WTC11 (cell line): Measurements from ENCODE around the gene TANGO6. TPM values are rescaled to one million over a fixed set of nuclear protein-coding genes. Genes with fewer than 3 reads are reported as not detected.

Experiments used
- ATAC-seq: fragments of 200-7000 bp; cut with Tn5 transposase; 2 replicates; pipeline ENCODE4 v1.10.0; 2021; ENCODE audit warnings: mild to moderate bottlenecking, moderate library complexity
- CTCF ChIA-PET: fragments of 300-600 bp; sonication (Branson Sonifier 250); formaldehyde crosslinking; loops from one replicate; lab custom pipeline; 2021; ENCODE audit warnings: antibody characterized with exemption; lab: Charles Lee
- POLR2A ChIA-PET: fragments of 350-600 bp; sonication (Branson Sonifier 250); formaldehyde crosslinking; loops from one replicate; lab custom pipeline; 2021; ENCODE audit warnings: antibody characterized with exemption; lab: Charles Lee
- DNase-seq: peaks from one replicate; pipeline ENCODE4 v3.0.0; 2021; ENCODE audit warnings: low spot score
- H3K27ac Mint-ChIP-seq: 2 replicates; pipeline ENCODE4 v1.8.0; 2021; ENCODE audit warnings: mixed read lengths
- H3K27me3 Mint-ChIP-seq: 2 replicates; pipeline ENCODE4 v1.8.0; 2021; ENCODE audit warnings: low read depth, mild to moderate bottlenecking, moderate library complexity, mixed read lengths
- H3K36me3 Mint-ChIP-seq: 2 replicates; pipeline ENCODE4 v1.8.0; 2021; ENCODE audit warnings: mixed read lengths
- H3K4me1 Mint-ChIP-seq: 2 replicates; pipeline ENCODE4 v1.8.0; 2022; ENCODE audit warnings: mixed read lengths
- H3K4me3 Mint-ChIP-seq: 2 replicates; pipeline ENCODE4 v1.8.0; 2021; ENCODE audit warnings: mild to moderate bottlenecking, moderate library complexity, mixed read lengths
- H3K9me3 Mint-ChIP-seq: 2 replicates; pipeline ENCODE4 v1.8.0; 2021; ENCODE audit warnings: mixed read lengths
- ARID4B ChIP-seq: sonication (generic); formaldehyde crosslinking; IDR thresholded peaks from 2 replicates; pipeline ENCODE4 v1.8.0; 2023; ENCODE audit warnings: missing genetic modification reagents, mild to moderate bottlenecking, borderline replicate concordance
- ATF3 ChIP-seq: sonication (generic); formaldehyde crosslinking; conservative IDR thresholded peaks from 2 replicates; pipeline ENCODE4 v1.8.1; 2022; ENCODE audit warnings: mild to moderate bottlenecking, missing genetic modification reagents
- ESRRA ChIP-seq: sonication (generic); formaldehyde crosslinking; IDR thresholded peaks from 2 replicates; pipeline ENCODE4 v1.8.1; 2022; ENCODE audit warnings: mild to moderate bottlenecking, missing genetic modification reagents, borderline replicate concordance
- GTF2I ChIP-seq: fragments of 250-450 bp; sonication (Bioruptor Pico); conservative IDR thresholded peaks from 2 replicates; pipeline ENCODE4 v1.4.0; 2021; ENCODE audit warnings: mild to moderate bottlenecking
- HMGA2 ChIP-seq: fragments of 250-450 bp; sonication (Bioruptor Pico); IDR thresholded peaks from 2 replicates; pipeline ENCODE4 v1.4.0; 2021; ENCODE audit warnings: mild to moderate bottlenecking, moderate library complexity
- KAT7 ChIP-seq: sonication (generic); formaldehyde crosslinking; IDR thresholded peaks from 2 replicates; pipeline ENCODE4 v1.8.1; 2023; ENCODE audit warnings: missing genetic modification reagents, mild to moderate bottlenecking, borderline replicate concordance
- MXD4 ChIP-seq: fragments of 250-450 bp; sonication (Bioruptor Pico); IDR thresholded peaks from 2 replicates; pipeline ENCODE4 v1.8.0; 2021; ENCODE audit warnings: mild to moderate bottlenecking, moderate library complexity, borderline replicate concordance
- NFATC4 ChIP-seq: fragments of 250-450 bp; sonication (Bioruptor Pico); IDR thresholded peaks from 2 replicates; pipeline ENCODE4 v1.9.0; 2021; ENCODE audit warnings: mild to moderate bottlenecking
- NFYB ChIP-seq: sonication (generic); formaldehyde crosslinking; conservative IDR thresholded peaks from 2 replicates; pipeline ENCODE4 v1.8.0; 2022; ENCODE audit warnings: low read depth, missing genetic modification reagents
- OVOL2 ChIP-seq: fragments of 250-450 bp; sonication (Bioruptor Pico); IDR thresholded peaks from 2 replicates; pipeline ENCODE4 v1.9.0; 2021; ENCODE audit warnings: mild to moderate bottlenecking, borderline replicate concordance
- RELA ChIP-seq: sonication (generic); formaldehyde crosslinking; IDR thresholded peaks from 2 replicates; pipeline ENCODE4 v1.8.1; 2022; ENCODE audit warnings: missing genetic modification reagents, mild to moderate bottlenecking, borderline replicate concordance
- SOX15 ChIP-seq: fragments of 250-450 bp; sonication (Bioruptor Pico); IDR thresholded peaks from 2 replicates; pipeline ENCODE4 v1.9.0; 2021; ENCODE audit warnings: mild to moderate bottlenecking
- TCF7 ChIP-seq: sonication (generic); formaldehyde crosslinking; IDR thresholded peaks from 2 replicates; pipeline ENCODE4 v1.8.0; 2022; ENCODE audit warnings: mild to moderate bottlenecking, low read depth, missing genetic modification reagents, moderate library complexity
- TEAD4 ChIP-seq: sonication (generic); formaldehyde crosslinking; IDR thresholded peaks from 2 replicates; pipeline ENCODE4 v1.8.0; 2022; ENCODE audit warnings: mild to moderate bottlenecking, missing genetic modification reagents
- USF1 ChIP-seq: sonication (generic); formaldehyde crosslinking; IDR thresholded peaks from 2 replicates; pipeline ENCODE4 v1.8.0; 2022; ENCODE audit warnings: mild to moderate bottlenecking, missing genetic modification reagents
- USF2 ChIP-seq: sonication (generic); formaldehyde crosslinking; IDR thresholded peaks from 2 replicates; pipeline ENCODE4 v1.8.1; 2023; ENCODE audit warnings: mild to moderate bottlenecking, missing genetic modification reagents, moderate library complexity
- ZMAT4 ChIP-seq: fragments of 250-450 bp; sonication (Bioruptor Pico); IDR thresholded peaks from 2 replicates; pipeline ENCODE4 v1.9.0; 2021; ENCODE audit warnings: mild to moderate bottlenecking
- ZNF317 ChIP-seq: sonication (generic); formaldehyde crosslinking; IDR thresholded peaks from 2 replicates; pipeline ENCODE4 v1.8.1; 2023; ENCODE audit warnings: low read depth, mild to moderate bottlenecking, moderate library complexity, missing genetic modification reagents, borderline replicate concordance
- ZNF512 ChIP-seq: sonication (generic); formaldehyde crosslinking; IDR thresholded peaks from 2 replicates; pipeline ENCODE4 v1.8.1; 2022; ENCODE audit warnings: missing genetic modification reagents, borderline replicate concordance
- ZNF671 ChIP-seq: fragments of 250-450 bp; sonication (Bioruptor Pico); IDR thresholded peaks from 2 replicates; pipeline ENCODE4 v1.8.0; 2021; ENCODE audit warnings: mild to moderate bottlenecking
- total RNA-seq: library from RNA; stranded (reverse); gene quantifications from 3 replicates; pipeline ENCODE4 v1.2.3, GENCODE V29; 2021

The TANGO6 gene
- total RNA-seq, 1 experiment from 2014 or later = 15.6 TPM

GRCh38 chr16:68887107-68887506 is 43.8 kb downstream of the TANGO6 start:
- TF ChIP-seq TEAD4 (no peak), NFATC4 (CRISPR knock-in tag) (no peak), OVOL2 (CRISPR knock-in tag) (no peak), MXD4 (CRISPR knock-in tag) (no peak), ESRRA (no peak), NFYB (CRISPR knock-in tag) (no peak), HMGA2 (CRISPR knock-in tag) (no peak), SOX15 (no peak), ZMAT4 (no peak)
- TF ChIP-seq, all 79 proteins: peak for 0
- DNase-seq = no peak
- ATAC-seq = no peak
- Mint-ChIP-seq H3K9me3 (no peaks in the 10 kb centered on the region), H3K27ac (no peak overlapping the region), H3K4me3 (no peak overlapping the region), H3K4me1 (peaks cover 10% of the 10 kb centered on the region), H3K27me3 (no peaks in the 10 kb centered on the region), H3K36me3 (peaks cover 3% of the 10 kb centered on the region; the same call in 1 of the 2 replicates)
- POLR2A ChIA-PET = no interaction called here
- CTCF ChIA-PET = no interaction called here

GRCh38 chr16:68889508-68890150 is 46.3 kb downstream of the TANGO6 start:
- Mint-ChIP-seq H3K4me1 (peaks cover 7% of the 10 kb centered on the region), H3K9me3 (no peaks in the 10 kb centered on the region), H3K36me3 (no peaks in the 10 kb centered on the region), H3K4me3 (no peak overlapping the region), H3K27ac (no peak overlapping the region), H3K27me3 (no peaks in the 10 kb centered on the region)
- ChIA-PET CTCF (interaction anchor here (1.1 kb wide), 1 partner anchor 42 kb away, joined by 4 read pairs; no protein-coding TSS in a partner anchor), POLR2A (no interaction called here)
- no peak for ATAC-seq
- TF ChIP-seq TCF7 (CRISPR knock-in tag) (no peak), USF1 (CRISPR knock-in tag) (no peak)
- no peak for DNase-seq

GRCh38 chr16:68892214-68892613 is 48.9 kb downstream of the TANGO6 start:
- no peaks in the 10 kb centered on the region for H3K27me3 Mint-ChIP-seq
- H3K9me3 Mint-ChIP-seq = no peaks in the 10 kb centered on the region
- TF ChIP-seq ATF3 (CRISPR knock-in tag) = no peak
- no peak for ATAC-seq
- H3K4me1 Mint-ChIP-seq = no peaks in the 10 kb centered on the region; the same call in 1 of the 2 replicates
- POLR2A ChIA-PET = no interaction called here
- no peak for DNase-seq
- no peak overlapping the region for H3K27ac Mint-ChIP-seq
- H3K36me3 Mint-ChIP-seq = no peaks in the 10 kb centered on the region
- CTCF ChIA-PET = interaction anchor here (2.1 kb wide), 1 partner anchor 45 kb away, joined by 6 read pairs; no protein-coding TSS in a partner anchor
- H3K4me3 Mint-ChIP-seq = no peak overlapping the region

GRCh38 chr16:68892898-68893297 is 49.6 kb downstream of the TANGO6 start:
- Mint-ChIP-seq H3K27me3 (no peaks in the 10 kb centered on the region), H3K4me3 (no peak overlapping the region), H3K27ac (0 out of 2 replicates have a peak overlapping the region, but pooled peaks have one; percentile 12), H3K36me3 (no peaks in the 10 kb centered on the region), H3K4me1 (no peaks in the 10 kb centered on the region; the same call in 1 of the 2 replicates), H3K9me3 (no peaks in the 10 kb centered on the region)
- no peak for ATAC-seq
- ChIA-PET CTCF (interaction anchor here (2.1 kb wide), 1 partner anchor 45 kb away, joined by 6 read pairs; no protein-coding TSS in a partner anchor), POLR2A (no interaction called here)
- no peak for DNase-seq
- TF ChIP-seq ZNF671 (CRISPR knock-in tag) = no peak
- no peak for TF ChIP-seq ZNF317 (CRISPR knock-in tag)
- TF ChIP-seq RELA (CRISPR knock-in tag) = no peak
- no peak for TF ChIP-seq GTF2I (CRISPR knock-in tag)
- no peak for TF ChIP-seq ZNF512 (CRISPR knock-in tag)
- TF ChIP-seq KAT7 (CRISPR knock-in tag) = no peak
- no peak for TF ChIP-seq ARID4B (CRISPR knock-in tag)
- no peak for TF ChIP-seq USF2 (CRISPR knock-in tag)
